GM10266 (cell line): ENCODE results near the gene EME1.
A peak's percentile ranks its signal among the peaks of the same experiment; 100 is the strongest.

Source experiments
- DNase-seq: peaks from one replicate; pipeline ENCODE4 v3.0.0; 2012; ENCODE audit errors: extremely low spot score
- CTCF ChIP-seq: IDR thresholded peaks from 2 replicates; pipeline ENCODE4 v1.5.1; 2012; ENCODE audit warnings: mild to moderate bottlenecking, low read depth; ENCODE audit not compliant: control insufficient read depth, insufficient read depth; ENCODE audit errors: missing control alignments

Gene EME1

GRCh38 chr17:50360486-50361115 is 12.4 kb upstream of the EME1 start:
- TF ChIP-seq CTCF, result no peak
- DNase-seq, result no peak

GRCh38 chr17:50361561-50362480 is 11.2 kb upstream of the EME1 start:
- TF ChIP-seq CTCF, result peak; percentile 75
- peak; percentile 81 for DNase-seq

- TF ChIP-seq CTCF, result no peak
- no peak for DNase-seq
Observed at GRCh38 chr17:50362661-50363060, 10.4 kb upstream of the EME1 start.

- no peak for DNase-seq
- TF ChIP-seq CTCF, result no peak
Observed at GRCh38 chr17:50363217-50364060, 9.6 kb upstream of the EME1 start.

- TF ChIP-seq CTCF, result no peak
- DNase-seq, result no peak
Observed at GRCh38 chr17:50364061-50364458, 9.0 kb upstream of the EME1 start.

- no peak for TF ChIP-seq CTCF
- DNase-seq, result no peak
Observed at GRCh38 chr17:50364715-50365114, 8.3 kb upstream of the EME1 start.
